ENCODE measurements around the gene TECPR2. TPM values are rescaled to one million over a fixed set of nuclear protein-coding genes. Genes with fewer than 3 reads are reported as not detected.

Gene TECPR2
- total and polyA plus RNA-seq, 2 of the 13 experiments (the other 11 are each of a cell fraction or from before 2014, with no cell fraction given): 3.5 to 5.7 TPM

- in situ Hi-C loops (cut with HindIII; ENCODE audit: extremely low pct_ligation_motif_present, low pct_unique_long_range_greater_than_20kb) (no loop called here), intact Hi-C loops (cut with micrococcal nuclease; ENCODE audit: unreplicated experiment) (no loop called here)
- Histone ChIP-seq H3K4me1 (ENCODE audit: insufficient read depth, low read length) (no peaks in the 10 kb centered on the region), H3K27me3 (ENCODE audit: control insufficient read depth in 1 of 2, insufficient read depth in 2 of 2, low read length in 2 of 2) (no peaks in the 10 kb centered on the region), H3K4me3 (replicated peaks in 1 of 3; ENCODE audit: insufficient read depth in 1 of 3, low read depth in 2 of 3, low read length in 3 of 3) (no peak overlapping the region), H3K36me3 (replicated peaks in 1 of 2; ENCODE audit: control insufficient read depth in 1 of 2, insufficient read depth in 2 of 2, low read length in 2 of 2) (no peaks in the 10 kb centered on the region), H3K9me3 (ENCODE audit: low read length) (no peaks in the 10 kb centered on the region), H4K20me1 (ENCODE audit: insufficient read depth, low read length) (no peaks in the 10 kb centered on the region), H3K4me2 (ENCODE audit: low read depth, low read length) (no peak overlapping the region), H3K27ac (ENCODE audit: extremely low read length, insufficient read depth, low read length) (no peak overlapping the region), H3K79me2 (ENCODE audit: insufficient read depth, low read length) (no peaks in the 10 kb centered on the region), H3K9ac (ENCODE audit: insufficient read depth, low read depth, low read length) (no peak overlapping the region), H2AFZ (ENCODE audit: low read length) (no peak overlapping the region)
- CTCF ChIA-PET (ENCODE audit: low intra/inter-chr PET ratio, low total read pairs): no interaction called here
- BruUV-seq (replicated peaks): no TSS peak
- ATAC-seq (no peak), DNase-seq (ENCODE audit: low spot score) (no peak), FAIRE-seq (no peak)
- no peak for TF ChIP-seq ZNF263 (CRISPR knock-in tag; IDR thresholded peaks at IDR 0.05)
- POLR2A ChIA-PET: interaction anchor here (0.7 kb wide), 1 partner anchor 9 kb away, joined by 3 read pairs; no protein-coding TSS in a partner anchor
- WGBS (ENCODE audit: low lambda C conversion rate): 97% methylated on average over 8 of the region's 8 CpGs
Observed at GRCh38 chr14:102471921-102472790, 109.4 kb downstream of the TECPR2 start.

GRCh38 chr14:102472791-102473150, 110.0 kb downstream of the TECPR2 start:
- no peaks in the 10 kb centered on the region for H3K9me3 ChIP-seq (ENCODE audit: low read length)
- FAIRE-seq (no peak), DNase-seq (ENCODE audit: low spot score) (no peak), ATAC-seq (no peak)
- BruUV-seq (replicated peaks): no TSS peak
- H3K27ac ChIP-seq (ENCODE audit: extremely low read length, insufficient read depth, low read length): no peak overlapping the region
- no peak overlapping the region for H2AFZ ChIP-seq (ENCODE audit: low read length)
- H3K27me3 ChIP-seq (ENCODE audit: control insufficient read depth in 1 of 2, insufficient read depth in 2 of 2, low read length in 2 of 2): no peaks in the 10 kb centered on the region
- no peaks in the 10 kb centered on the region for H4K20me1 ChIP-seq (ENCODE audit: insufficient read depth, low read length)
- H3K4me1 ChIP-seq (ENCODE audit: insufficient read depth, low read length): no peaks in the 10 kb centered on the region
- no peak overlapping the region for H3K4me3 ChIP-seq (replicated peaks in 1 of 3; ENCODE audit: insufficient read depth in 1 of 3, low read depth in 2 of 3, low read length in 3 of 3)
- TF ChIP-seq IKZF4 (CRISPR knock-in tag; IDR thresholded peaks at IDR 0.05; ENCODE audit: borderline replicate concordance, low read depth, not compliant biosample characterization): no peak
- no peak for TF ChIP-seq POLR2A (IDR thresholded peaks at IDR 0.05; ENCODE audit: insufficient read depth in 1 of 2, low read depth in 2 of 2, low read length in 2 of 2)
- TF ChIP-seq ZFY (CRISPR knock-in tag; IDR thresholded peaks at IDR 0.05): no peak
- TF ChIP-seq ARNTL (CRISPR knock-in tag; IDR thresholded peaks at IDR 0.05): no peak
- TF ChIP-seq ZBTB49 (CRISPR knock-in tag; IDR thresholded peaks at IDR 0.05; ENCODE audit: borderline replicate concordance): no peak
- no peak for TF ChIP-seq ATF2 (CRISPR knock-in tag; IDR thresholded peaks at IDR 0.05)
- TF ChIP-seq FOXO1 (CRISPR knock-in tag; IDR thresholded peaks at IDR 0.05): no peak
- TF ChIP-seq ZBTB26 (CRISPR knock-in tag; IDR thresholded peaks at IDR 0.05; ENCODE audit: borderline replicate concordance): no peak
- TF ChIP-seq ATRX (CRISPR knock-in tag; IDR thresholded peaks at IDR 0.05; ENCODE audit: borderline replicate concordance): no peak
- TF ChIP-seq ZNF12 (CRISPR knock-in tag; IDR thresholded peaks at IDR 0.05): no peak
- H3K4me2 ChIP-seq (ENCODE audit: low read depth, low read length): no peak overlapping the region
- CTCF ChIA-PET (ENCODE audit: low intra/inter-chr PET ratio, low total read pairs): no interaction called here
- H3K9ac ChIP-seq (ENCODE audit: insufficient read depth, low read depth, low read length): no peak overlapping the region
- WGBS (ENCODE audit: low lambda C conversion rate): 100% methylated on average over 6 of the region's 9 CpGs
- in situ Hi-C loops (cut with HindIII; ENCODE audit: extremely low pct_ligation_motif_present, low pct_unique_long_range_greater_than_20kb) (no loop called here), intact Hi-C loops (cut with micrococcal nuclease; ENCODE audit: unreplicated experiment) (no loop called here)
- H3K79me2 ChIP-seq (ENCODE audit: insufficient read depth, low read length): no peaks in the 10 kb centered on the region
- no peaks in the 10 kb centered on the region for H3K36me3 ChIP-seq (replicated peaks in 1 of 2; ENCODE audit: control insufficient read depth in 1 of 2, insufficient read depth in 2 of 2, low read length in 2 of 2)
- POLR2A ChIA-PET: interaction anchor here (0.7 kb wide), 1 partner anchor 9 kb away, joined by 3 read pairs; no protein-coding TSS in a partner anchor
